HepG2 (cell line): ENCODE results near the gene ARHGEF10L. TPM values are rescaled to one million over a fixed set of nuclear protein-coding genes. Genes with fewer than 3 reads are reported as not detected.

ENCODE experiments used
- ATAC-seq: fragments of 200-7000 bp; cut with Tn5 transposase; 3 replicates; pipeline ENCODE4 v1.9.1; 2020; ENCODE audit warnings: mild to moderate bottlenecking, moderate library complexity
- BruUV-seq: library from RNA; stranded (reverse); fragments of 400-500 nt; replicated peaks from 2 replicates; lab custom pipeline; 2021; lab: Mats Ljungman, UMichigan
- CTCF ChIA-PET: fragments of 300-600 bp; formaldehyde crosslinking; extraction: SDS; loops from one replicate; lab custom pipeline; 2021; ENCODE audit warnings: low total read pairs, inconsistent platforms, low intra/inter-chr PET ratio; lab: Yijun Ruan, JAX
- POLR2A ChIA-PET: fragments of 350-600 bp; sonication (Branson Sonifier 250); formaldehyde crosslinking; loops from one replicate; lab custom pipeline; 2020; ENCODE audit warnings: antibody characterized with exemption, inconsistent platforms; lab: Yijun Ruan, JAX
- DNase-seq: peaks from one replicate; pipeline ENCODE4 v3.0.0-alpha.2; 2015; ENCODE audit warnings: low spot score
- FAIRE-seq: peaks from 3 replicates; lab custom pipeline; 2011; peaks lifted over from hg19 to GRCh38; lab: Jason Lieb, UNC
- H2AFZ ChIP-seq: one replicate; pipeline ENCODE4 v1.6.1; 2011; ENCODE audit warnings: low read length, inconsistent platforms
- H3K27ac ChIP-seq: fragments of 300-600 bp; 3 replicates; pipeline ENCODE4 v1.8.0; 2011; ENCODE audit warnings: mixed run types, mild to moderate bottlenecking, mixed read lengths, low read length, inconsistent platforms; ENCODE audit not compliant: insufficient read depth; ENCODE audit errors: extremely low read length
- H3K27me3 ChIP-seq, 2 experiments: fragments of 200-600 bp in 1 of 2; 2 replicates in 1 of 2; 3 replicates in 1 of 2; pipeline versions ENCODE4 v1.6.0 to v1.8.0; 2011; ENCODE audit warnings: low read length in 2 of 2, mild to moderate bottlenecking in 2 of 2, moderate library complexity in 2 of 2, inconsistent platforms in 1 of 2; ENCODE audit not compliant: insufficient read depth in 2 of 2, control insufficient read depth in 1 of 2
- H3K36me3 ChIP-seq, 2 experiments: fragments of 200-600 bp in 1 of 2; replicated peaks in 1 of 2; 2 replicates in 1 of 2; 3 replicates in 1 of 2; pipeline versions ENCODE4 v1.5.1 to v1.8.0; 2011; ENCODE audit warnings: low read length in 2 of 2, inconsistent platforms in 1 of 2; ENCODE audit not compliant: insufficient read depth in 2 of 2, control insufficient read depth in 1 of 2
- H3K4me1 ChIP-seq: 2 replicates; pipeline ENCODE4 v1.5.1; 2012; ENCODE audit warnings: low read length, inconsistent platforms; ENCODE audit not compliant: insufficient read depth
- H3K4me2 ChIP-seq: 2 replicates; pipeline ENCODE4 v1.6.0; 2011; ENCODE audit warnings: low read depth, low read length, inconsistent platforms
- H3K4me3 ChIP-seq, 3 experiments: fragments of 200-600 bp in 1 of 3; sonication (generic), shearing (Covaris generic) in 1 of 3; replicated peaks in 1 of 3; 2 replicates each; pipeline ENCODE4 v1.5.1; 2011 to 2016; ENCODE audit warnings: low read length in 3 of 3, inconsistent platforms in 2 of 3, low read depth in 2 of 3, mild to moderate bottlenecking in 2 of 3, control low read depth in 1 of 3, mixed read lengths in 1 of 3; ENCODE audit not compliant: insufficient read depth in 1 of 3
- H3K79me2 ChIP-seq: one replicate; pipeline ENCODE4 v1.6.1; 2011; ENCODE audit warnings: low read length, inconsistent platforms; ENCODE audit not compliant: insufficient read depth
- H3K9ac ChIP-seq: 2 replicates; pipeline ENCODE4 v1.6.0; 2011; ENCODE audit warnings: mild to moderate bottlenecking, low read depth, low read length, inconsistent platforms; ENCODE audit not compliant: insufficient read depth
- H3K9me3 ChIP-seq: 2 replicates; pipeline ENCODE4 v1.5.1; 2012; ENCODE audit warnings: mild to moderate bottlenecking, low read length
- H4K20me1 ChIP-seq: 2 replicates; pipeline ENCODE4 v1.6.0; 2011; ENCODE audit warnings: inconsistent platforms, mild to moderate bottlenecking, low read length, moderate library complexity; ENCODE audit not compliant: insufficient read depth
- AKAP8 ChIP-seq: sonication (generic); formaldehyde crosslinking; IDR thresholded peaks from 2 replicates; pipeline ENCODE4 v1.5.1; 2020; ENCODE audit warnings: mild to moderate bottlenecking, missing genetic modification reagents
- ATF7 ChIP-seq, 2 experiments: fragments of 450-650 bp in 1 of 2; sonication (generic) in 1 of 2; formaldehyde crosslinking in 1 of 2; IDR thresholded peaks; 2 replicates each; pipeline versions ENCODE4 v1.4.0 to v1.6.1; 2016 to 2020; ENCODE audit warnings: antibody characterized with exemption in 1 of 2, mild to moderate bottlenecking in 1 of 2, missing genetic modification reagents in 1 of 2
- CBX1 ChIP-seq: IDR thresholded peaks from one replicate; pipeline ENCODE4 v1.6.1; 2016; ENCODE audit warnings: antibody characterized with exemption, low read depth
- FLYWCH1 ChIP-seq: sonication (generic); formaldehyde crosslinking; IDR thresholded peaks from 2 replicates; pipeline ENCODE4 v1.8.1; 2023; ENCODE audit warnings: mild to moderate bottlenecking, missing genetic modification reagents
- KMT2A ChIP-seq: sonication (generic); formaldehyde crosslinking; IDR thresholded peaks from 2 replicates; pipeline ENCODE4 v1.4.0; 2020; ENCODE audit warnings: missing genetic modification reagents
- MAF1 ChIP-seq: sonication (generic); formaldehyde crosslinking; IDR thresholded peaks from 2 replicates; pipeline ENCODE4 v1.5.0; 2020; ENCODE audit warnings: missing genetic modification reagents, borderline replicate concordance
- PHF20 ChIP-seq: sonication (generic); formaldehyde crosslinking; IDR thresholded peaks from 2 replicates; pipeline ENCODE4 v1.5.0; 2020; ENCODE audit warnings: mild to moderate bottlenecking, missing genetic modification reagents
- POLR2A ChIP-seq, 2 experiments: IDR thresholded peaks; 2 replicates each; pipeline ENCODE4 v1.6.1; 2011; ENCODE audit warnings: low read depth in 2 of 2, low read length in 2 of 2, mild to moderate bottlenecking in 1 of 2, moderate library complexity in 1 of 2; ENCODE audit not compliant: insufficient read depth in 1 of 2
- RFX1 ChIP-seq: fragments of 450-650 bp; IDR thresholded peaks from 2 replicates; pipeline ENCODE4 v1.6.1; 2017
- SP2 ChIP-seq: sonication (generic); formaldehyde crosslinking; IDR thresholded peaks from 2 replicates; pipeline ENCODE4 v1.5.1; 2020; ENCODE audit warnings: mild to moderate bottlenecking, missing genetic modification reagents
- ZNF12 ChIP-seq: sonication (generic); formaldehyde crosslinking; IDR thresholded peaks from 2 replicates; pipeline ENCODE4 v1.5.0; 2020; ENCODE audit warnings: missing genetic modification reagents
- ZNF616 ChIP-seq: sonication (generic); formaldehyde crosslinking; IDR thresholded peaks from 2 replicates; pipeline ENCODE4 v1.5.0; 2020; ENCODE audit warnings: low read depth, mild to moderate bottlenecking, missing genetic modification reagents
- ZSCAN12 ChIP-seq: sonication (generic); formaldehyde crosslinking; IDR thresholded peaks from 2 replicates; pipeline ENCODE4 v1.9.0; 2021; ENCODE audit warnings: mild to moderate bottlenecking, missing genetic modification reagents
- ZSCAN9 ChIP-seq: IDR thresholded peaks from 2 replicates; pipeline ENCODE4 v1.6.1; 2016; ENCODE audit warnings: borderline replicate concordance
- WGBS: methylation state at CpG from one replicate; pipeline ENCODE4 v1.1.6; 2017; ENCODE audit warnings: low lambda C conversion rate; 5-methylcytosine and 5-hydroxymethylcytosine counted together
- in situ Hi-C: cut with HindIII; loops from 2 replicates; pipeline ENCODE4 v1.10.0; 2017; ENCODE audit warnings: low pct_unique_long_range_greater_than_20kb; ENCODE audit not compliant: extremely low pct_ligation_motif_present
- intact Hi-C: fragments of 100-400 bp; cut with micrococcal nuclease; formaldehyde crosslinking; loops from one replicate; pipeline ENCODE4 v1.10.0; 2022; ENCODE audit not compliant: unreplicated experiment
- polyA plus RNA-seq, 8 experiments: library from polyadenylated mRNA; depleted of rRNA in 3 of 8; stranded (reverse) in 7 of 8; unstranded in 1 of 8; fragments of >200 nt; fragmentation: Illumina TruSeq in 4 of 8; extraction: Trizol in 4 of 8; gene quantifications; 2 replicates each; pipeline versions ENCODE4 v1.2.1 to v1.2.3, GENCODE V29; 2011 to 2016; ENCODE audit warnings: low read depth in 4 of 8, missing spikeins in 1 of 8, mixed read lengths in 1 of 8; ENCODE audit not compliant: insufficient read depth in 1 of 8
- total RNA-seq, 5 experiments: library from RNA; depleted of rRNA; stranded (reverse); fragments of >200 nt; fragmentation: Illumina TruSeq; extraction: Trizol; gene quantifications; 2 replicates each; pipeline ENCODE4 v1.2.3, GENCODE V29; 2016; ENCODE audit warnings: low read depth in 1 of 5
- TF ChIP-seq, protein P1 (sequence below): sonication (generic); formaldehyde crosslinking; IDR thresholded peaks from 2 replicates; pipeline ENCODE4 v1.8.1; 2023; ENCODE audit warnings: missing genetic modification reagents, mild to moderate bottlenecking, borderline replicate concordance
- TF ChIP-seq, protein P2 (sequence below): sonication (generic); formaldehyde crosslinking; IDR thresholded peaks from 2 replicates; pipeline ENCODE4 v1.5.0; 2020; ENCODE audit warnings: mild to moderate bottlenecking, missing genetic modification reagents
- TF ChIP-seq, protein P3 (sequence below): IDR thresholded peaks from 2 replicates; pipeline ENCODE4 v1.6.1; 2018; ENCODE audit warnings: missing genetic modification reagents, mild to moderate bottlenecking, missing compliant biosample characterization

The ARHGEF10L gene
- total and polyA plus RNA-seq, 2 of the 13 experiments (the other 11 are each of a cell fraction or from before 2014, with no cell fraction given) = 46.5 to 78.3 TPM

DNA sequence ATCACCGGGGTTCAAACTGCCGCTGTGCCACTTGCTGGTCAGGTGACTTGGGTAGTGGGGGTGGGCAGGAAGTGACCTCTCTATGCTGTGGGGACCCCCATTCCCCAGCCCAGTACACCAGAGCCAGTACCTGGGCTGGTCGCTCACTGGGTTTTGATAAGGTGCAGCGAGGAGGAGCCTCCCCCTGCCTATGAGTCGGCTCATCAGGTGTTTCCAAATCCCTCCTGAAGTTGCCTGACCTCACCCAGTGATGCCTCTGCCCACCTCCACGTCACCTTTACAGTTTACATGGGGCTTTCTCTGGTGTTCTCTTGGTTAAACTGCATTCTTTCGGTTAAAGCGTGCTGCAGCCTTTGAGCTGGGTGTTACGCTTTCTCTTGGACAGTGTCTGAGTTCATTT is 58.2 kb downstream of the ARHGEF10L start:
- no TSS peak for BruUV-seq
- intact Hi-C loops (no loop called here), in situ Hi-C loops (no loop called here)
- Histone ChIP-seq H3K79me2 (peaks cover 51% of the 10 kb centered on the region), H2AFZ (no peak overlapping the region), H3K36me3 (peaks cover 39 to 86% of the 10 kb centered on the region in 2 experiments), H3K4me2 (no peak overlapping the region), H3K27me3 (no peaks in the 10 kb centered on the region), H3K4me3 (no peak overlapping the region), H3K4me1 (peaks cover 41% of the 10 kb centered on the region), H3K9me3 (no peaks in the 10 kb centered on the region), H3K9ac (no peak overlapping the region), H3K27ac (peak overlapping the region; percentile 30), H4K20me1 (peaks cover 10% of the 10 kb centered on the region; the same call in 1 of the 2 replicates)
- TF ChIP-seq POLR2A (IDR thresholded peaks at IDR 0.05; ENCODE audit: insufficient read depth in 1 of 2, low read depth in 2 of 2, low read length in 2 of 2) (peak in 1 of 2 experiments; percentile 24; a peak in 1 of 4 replicates), ZSCAN12 (no peak)
- DNase-seq = no peak
- CTCF ChIA-PET = no interaction called here
- POLR2A ChIA-PET = no interaction called here
- FAIRE-seq = no peak
- WGBS = 98% methylated on average over 9 of the region's 9 CpGs
- no peak for ATAC-seq

DNA sequence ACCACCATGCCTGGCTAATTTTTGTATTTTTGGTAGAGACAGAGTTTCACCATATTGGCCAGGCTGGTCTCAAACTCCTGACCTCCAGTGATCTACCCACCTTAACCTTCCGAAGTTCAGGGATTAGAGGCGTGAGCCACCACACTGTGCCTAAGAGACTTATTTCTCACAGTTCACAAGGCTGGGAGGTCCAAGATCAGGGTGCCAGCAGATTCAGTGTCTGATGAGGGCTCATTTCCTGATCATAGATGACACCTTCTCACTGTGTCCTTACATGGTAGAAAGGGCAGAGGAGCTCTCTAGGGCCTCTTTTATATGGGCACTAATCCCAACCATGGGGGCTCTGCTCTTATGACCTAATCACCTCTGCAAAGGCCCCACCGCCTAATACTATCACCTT is 58.8 kb downstream of the ARHGEF10L start:
- BruUV-seq = no TSS peak
- no peak for FAIRE-seq

More for the DNA sequence above, 58.8 kb downstream of the ARHGEF10L start:
- in situ Hi-C loops = no loop called here
- ATAC-seq (no peak), DNase-seq (no peak)
- Histone ChIP-seq H3K4me1 (peaks cover 35% of the 10 kb centered on the region), H2AFZ (no peak overlapping the region), H3K27ac (no peak overlapping the region), H3K79me2 (peaks cover 45% of the 10 kb centered on the region), H3K36me3 (peaks cover 41 to 83% of the 10 kb centered on the region in 2 experiments), H3K4me2 (no peak overlapping the region), H3K9me3 (no peaks in the 10 kb centered on the region), H3K27me3 (no peaks in the 10 kb centered on the region), H3K9ac (no peak overlapping the region), H3K4me3 (no peak overlapping the region), H4K20me1 (peaks cover 10% of the 10 kb centered on the region; the same call in 1 of the 2 replicates)
- TF ChIP-seq, protein P1, sequence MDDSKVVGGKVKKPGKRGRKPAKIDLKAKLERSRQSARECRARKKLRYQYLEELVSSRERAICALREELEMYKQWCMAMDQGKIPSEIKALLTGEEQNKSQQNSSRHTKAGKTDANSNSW = no peak
- TF ChIP-seq PHF20 (CRISPR knock-in tag) (no peak), RFX1 (no peak), SP2 (no peak), ZSCAN9 (CRISPR knock-in tag) (no peak), AKAP8 (no peak), MAF1 (CRISPR knock-in tag) (no peak), ZNF12 (CRISPR knock-in tag) (no peak), ZNF616 (CRISPR knock-in tag) (no peak), ATF7 (IDR thresholded peaks at IDR 0.05) (no peak), ATF7 (CRISPR knock-in tag; IDR thresholded peaks at IDR 0.05) (no peak), CBX1 (no peak), KMT2A (CRISPR knock-in tag) (no peak), FLYWCH1 (CRISPR knock-in tag) (no peak)
- TF ChIP-seq, protein P2, sequence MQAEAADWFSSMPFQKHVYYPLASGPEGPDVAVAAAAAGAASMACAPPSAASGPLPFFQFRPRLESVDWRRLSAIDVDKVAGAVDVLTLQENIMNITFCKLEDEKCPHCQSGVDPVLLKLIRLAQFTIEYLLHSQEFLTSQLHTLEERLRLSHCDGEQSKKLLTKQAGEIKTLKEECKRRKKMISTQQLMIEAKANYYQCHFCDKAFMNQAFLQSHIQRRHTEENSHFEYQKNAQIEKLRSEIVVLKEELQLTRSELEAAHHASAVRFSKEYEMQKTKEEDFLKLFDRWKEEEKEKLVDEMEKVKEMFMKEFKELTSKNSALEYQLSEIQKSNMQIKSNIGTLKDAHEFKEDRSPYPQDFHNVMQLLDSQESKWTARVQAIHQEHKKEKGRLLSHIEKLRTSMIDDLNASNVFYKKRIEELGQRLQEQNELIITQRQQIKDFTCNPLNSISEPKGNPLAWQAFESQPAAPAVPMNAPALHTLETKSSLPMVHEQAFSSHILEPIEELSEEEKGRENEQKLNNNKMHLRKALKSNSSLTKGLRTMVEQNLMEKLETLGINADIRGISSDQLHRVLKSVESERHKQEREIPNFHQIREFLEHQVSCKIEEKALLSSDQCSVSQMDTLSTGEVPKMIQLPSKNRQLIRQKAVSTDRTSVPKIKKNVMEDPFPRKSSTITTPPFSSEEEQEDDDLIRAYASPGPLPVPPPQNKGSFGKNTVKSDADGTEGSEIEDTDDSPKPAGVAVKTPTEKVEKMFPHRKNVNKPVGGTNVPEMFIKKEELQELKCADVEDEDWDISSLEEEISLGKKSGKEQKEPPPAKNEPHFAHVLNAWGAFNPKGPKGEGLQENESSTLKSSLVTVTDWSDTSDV (CRISPR knock-in tag) = no peak
- TF ChIP-seq, protein P3, sequence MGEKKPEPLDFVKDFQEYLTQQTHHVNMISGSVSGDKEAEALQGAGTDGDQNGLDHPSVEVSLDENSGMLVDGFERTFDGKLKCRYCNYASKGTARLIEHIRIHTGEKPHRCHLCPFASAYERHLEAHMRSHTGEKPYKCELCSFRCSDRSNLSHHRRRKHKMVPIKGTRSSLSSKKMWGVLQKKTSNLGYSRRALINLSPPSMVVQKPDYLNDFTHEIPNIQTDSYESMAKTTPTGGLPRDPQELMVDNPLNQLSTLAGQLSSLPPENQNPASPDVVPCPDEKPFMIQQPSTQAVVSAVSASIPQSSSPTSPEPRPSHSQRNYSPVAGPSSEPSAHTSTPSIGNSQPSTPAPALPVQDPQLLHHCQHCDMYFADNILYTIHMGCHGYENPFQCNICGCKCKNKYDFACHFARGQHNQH = no peak
- ChIA-PET CTCF (no interaction called here), POLR2A (no interaction called here)
- 100% methylated on average over 1 of the region's 3 CpGs for WGBS
- intact Hi-C loops = no loop called here
